Measurements from ENCODE around the gene ADAMTS2.

ADAMTS2 gene

DNA sequence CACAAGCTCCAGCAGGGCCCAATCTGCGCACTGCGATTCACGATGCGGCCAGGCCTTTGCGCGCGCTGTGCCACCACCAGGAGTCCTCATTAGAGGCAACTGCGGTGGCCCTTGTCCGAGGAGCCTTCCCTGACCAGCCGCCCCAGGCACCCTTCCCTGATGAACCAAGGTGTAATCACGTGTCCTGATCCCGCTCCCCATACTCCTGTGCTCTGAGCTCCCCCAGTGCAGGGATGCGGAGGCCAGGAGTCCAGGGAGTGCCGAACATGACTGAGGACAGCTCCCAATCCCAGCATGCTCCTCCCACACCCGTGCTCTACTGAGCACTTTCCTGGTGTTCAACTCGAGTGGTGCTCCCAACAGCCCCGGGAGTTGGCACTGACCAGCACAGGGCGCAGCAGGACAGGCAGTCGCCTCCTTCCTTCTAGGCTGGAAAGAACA is 150.3 kb downstream of the ADAMTS2 start:
- DNase-seq (ENCODE audit: low read depth in 2 of 2) = no peak

DNA sequence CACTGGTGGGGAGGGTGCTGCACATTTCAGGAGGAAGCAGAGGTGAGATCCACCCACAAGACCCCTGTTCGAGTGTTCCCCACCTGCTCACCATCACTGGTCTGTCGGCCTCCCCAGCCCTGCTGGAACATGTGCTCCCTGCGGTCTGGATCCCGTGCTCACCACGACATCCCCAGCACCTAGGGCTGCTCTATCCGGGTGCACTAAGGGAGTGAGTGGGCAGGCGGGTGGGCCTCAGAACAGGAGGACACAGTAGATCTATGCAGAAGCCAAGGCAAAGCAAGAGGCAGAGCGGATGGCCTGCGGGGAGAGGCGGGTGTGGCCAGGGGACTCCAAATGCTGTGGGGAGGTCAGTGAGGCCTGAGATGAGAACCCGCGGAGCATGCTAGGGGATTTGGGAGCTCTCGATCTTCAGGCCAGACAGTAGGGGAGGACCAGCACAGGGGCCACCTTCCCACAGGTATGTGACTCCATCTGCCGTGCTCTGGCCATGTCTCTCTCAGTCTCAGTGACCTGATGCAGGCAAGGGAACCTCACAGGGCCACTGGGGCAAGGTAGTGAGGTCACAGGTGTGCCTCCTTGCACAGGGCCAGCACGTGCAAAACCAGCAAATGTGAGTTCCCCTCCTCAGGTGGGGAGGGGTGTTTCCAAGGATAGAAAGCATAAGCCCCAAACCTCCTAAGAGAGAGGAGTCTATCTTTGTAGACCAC is 150.9 kb downstream of the ADAMTS2 start:
- no peak for DNase-seq (ENCODE audit: low read depth in 2 of 2)

DNA sequence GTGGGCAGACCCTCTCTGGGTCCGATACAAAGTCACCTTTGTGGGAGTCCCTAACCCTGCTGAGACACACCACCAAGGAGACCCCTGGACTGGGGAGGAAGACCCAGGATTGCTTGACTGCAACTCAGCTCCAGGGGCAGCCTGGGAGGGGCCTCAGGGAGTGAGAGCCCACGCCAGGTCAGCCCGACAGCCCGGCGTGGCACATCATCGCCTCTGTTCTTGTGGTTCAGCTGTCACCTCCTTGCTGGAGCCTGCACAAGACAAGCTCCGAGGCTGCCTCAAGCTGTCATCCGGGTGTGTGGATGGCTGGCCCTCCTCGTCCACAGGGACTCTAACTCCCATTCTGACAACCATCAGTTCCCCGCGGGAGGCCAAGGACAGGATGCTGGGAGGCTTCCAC is 151.5 kb downstream of the ADAMTS2 start:
- DNase-seq (ENCODE audit: low read depth in 2 of 2) = no peak

DNA sequence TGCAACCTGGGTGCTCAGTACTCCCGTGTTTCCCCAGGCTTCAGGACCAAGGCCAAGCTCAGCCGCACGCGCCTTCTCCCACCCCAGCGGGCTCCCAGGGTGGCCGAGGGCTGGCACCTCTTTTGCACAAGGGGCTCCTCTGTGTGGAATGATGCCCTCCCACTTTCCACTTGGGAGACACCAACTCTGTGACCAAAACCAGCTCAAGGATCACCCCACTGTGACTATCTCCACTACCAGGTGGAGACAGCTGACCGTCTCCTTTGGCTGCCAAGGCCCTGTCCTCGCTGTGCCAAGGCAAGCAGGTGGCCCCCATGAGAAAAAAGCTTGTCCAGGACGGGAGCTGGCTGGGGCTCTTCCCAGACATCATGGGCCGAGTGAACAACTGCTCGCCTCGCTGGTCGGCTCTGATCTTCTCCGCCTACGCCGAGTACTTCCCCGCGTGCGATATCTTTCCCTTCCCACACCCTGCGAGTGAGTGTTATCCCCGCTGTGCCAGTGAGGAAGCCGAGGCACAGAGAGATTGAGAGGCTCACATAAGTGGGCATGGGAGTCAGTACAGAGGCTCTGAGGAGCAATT is 152.3 kb downstream of the ADAMTS2 start:
- no peak for DNase-seq (ENCODE audit: low read depth in 2 of 2)

DNA sequence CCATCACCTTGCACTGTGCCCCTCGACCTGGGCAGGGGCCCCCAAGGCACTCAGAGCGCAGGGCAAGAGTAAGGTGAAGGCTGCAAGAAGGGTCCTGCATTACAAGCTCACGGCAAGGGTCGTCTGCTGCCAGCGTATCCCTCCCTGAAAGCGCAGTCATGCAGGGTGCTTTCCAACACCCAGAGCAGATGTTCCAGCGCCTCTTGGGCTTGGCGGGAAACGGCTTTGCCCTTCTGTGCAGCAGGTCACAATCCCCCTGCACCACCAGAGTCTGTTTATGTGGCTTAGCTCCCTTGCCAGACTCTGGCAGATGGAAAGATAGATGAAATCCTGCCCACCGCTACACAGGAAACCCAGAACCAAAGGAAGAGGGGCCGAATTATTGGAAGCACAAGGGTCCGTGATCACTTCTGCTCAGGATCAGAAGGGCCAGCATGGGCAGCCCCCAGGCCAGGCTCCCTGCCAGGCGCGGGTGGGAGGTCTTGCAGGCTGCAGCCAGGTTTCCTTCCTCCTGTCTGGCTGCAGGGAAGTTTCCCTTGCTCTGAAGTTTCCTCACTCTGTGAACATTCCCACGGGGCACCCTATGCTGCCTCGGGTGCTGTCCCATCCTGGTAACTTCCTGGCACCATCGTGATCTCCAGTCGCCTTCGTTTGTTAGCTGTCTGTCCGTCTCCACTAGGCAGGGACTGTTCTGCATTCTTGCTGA is 152.9 kb downstream of the ADAMTS2 start:
- no peak for DNase-seq (ENCODE audit: low read depth in 2 of 2)

DNA sequence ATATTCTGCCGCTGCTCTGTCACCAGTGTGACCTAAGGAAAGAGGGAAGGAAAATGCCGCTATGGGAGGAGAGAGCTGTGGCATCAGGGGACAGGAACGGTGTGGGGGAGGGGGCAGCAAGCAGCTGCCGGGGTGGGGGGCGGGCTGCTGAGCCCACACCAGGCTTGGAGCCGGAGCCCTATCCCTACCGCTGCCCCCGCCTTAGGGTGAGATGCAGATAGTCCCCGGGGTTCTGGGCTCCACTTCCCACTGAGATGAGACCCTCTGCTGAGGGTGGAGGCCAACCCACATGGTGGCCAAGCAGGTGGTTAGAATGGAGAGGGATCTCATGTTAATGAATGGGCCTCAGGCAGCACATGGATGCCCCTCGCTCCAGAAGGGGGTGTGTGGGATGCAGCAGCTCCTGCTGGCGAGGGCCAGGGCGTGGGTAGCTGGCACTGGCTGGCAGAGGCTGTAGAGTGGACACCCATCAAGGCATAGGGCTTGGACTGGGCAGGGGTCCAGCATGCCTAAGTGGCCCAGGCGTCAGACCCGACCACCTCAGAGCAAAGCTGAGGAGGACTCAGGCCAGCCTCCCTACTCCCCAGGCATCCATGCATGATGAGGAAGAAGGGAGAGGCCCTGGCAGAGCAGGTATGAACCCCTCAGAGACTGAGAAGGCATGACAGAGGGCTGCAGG is 153.6 kb downstream of the ADAMTS2 start:
- no peak for DNase-seq (ENCODE audit: low read depth in 2 of 2)

DNA sequence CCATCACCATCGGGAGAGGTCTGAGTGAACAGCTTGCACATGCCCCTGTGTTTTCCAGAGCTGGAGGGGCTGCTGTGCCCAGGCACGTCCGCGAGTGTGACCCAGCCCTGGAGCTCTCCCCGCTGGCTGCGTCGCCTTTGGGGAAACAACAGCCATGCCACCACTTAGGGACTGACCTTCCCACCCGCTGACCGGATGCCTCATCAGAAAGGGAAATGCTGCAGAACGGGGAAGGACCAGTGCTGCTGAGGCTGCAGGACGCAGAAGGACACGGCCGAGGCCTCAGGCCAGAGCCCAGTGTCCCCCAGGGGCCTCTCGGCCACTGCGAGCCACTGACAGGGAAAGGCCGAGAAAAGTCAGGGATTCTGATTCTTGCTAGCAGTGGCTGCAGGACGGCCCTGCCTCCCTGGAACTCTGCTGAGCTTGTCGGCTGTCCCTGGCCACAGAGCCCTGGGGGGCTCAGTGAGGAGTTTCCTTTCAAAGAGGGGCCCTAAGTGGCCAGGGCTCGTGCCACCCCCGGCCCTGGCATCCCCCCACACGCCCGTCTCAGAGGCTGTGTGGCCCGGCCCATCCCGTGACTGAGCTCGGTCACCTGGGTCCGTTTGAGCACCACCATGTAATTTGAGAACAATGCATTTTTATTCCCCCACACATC is 154.3 kb downstream of the ADAMTS2 start:
- no peak for DNase-seq (ENCODE audit: low read depth in 2 of 2)

DNA sequence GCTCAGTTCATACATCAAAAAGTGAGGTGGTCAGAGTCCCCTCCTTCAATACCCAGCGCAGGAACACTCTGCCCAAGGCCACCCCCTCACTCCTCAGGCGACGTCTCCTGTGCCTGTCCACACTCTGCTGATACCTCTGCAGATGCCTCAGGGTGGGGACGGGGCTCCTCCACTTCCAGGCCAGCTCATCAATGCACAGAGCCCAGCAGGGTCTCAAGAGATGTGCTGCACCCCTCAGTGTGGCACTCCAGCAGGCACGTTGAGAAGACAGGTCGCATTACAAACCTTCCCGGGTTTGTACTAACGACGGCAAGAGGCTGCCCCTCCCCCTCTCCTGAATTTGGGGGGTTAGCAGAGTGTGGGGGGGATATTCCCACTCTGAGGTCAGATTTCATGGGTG is 156.6 kb downstream of the ADAMTS2 start:
- DNase-seq (ENCODE audit: low read depth in 2 of 2) = no peak

DNA sequence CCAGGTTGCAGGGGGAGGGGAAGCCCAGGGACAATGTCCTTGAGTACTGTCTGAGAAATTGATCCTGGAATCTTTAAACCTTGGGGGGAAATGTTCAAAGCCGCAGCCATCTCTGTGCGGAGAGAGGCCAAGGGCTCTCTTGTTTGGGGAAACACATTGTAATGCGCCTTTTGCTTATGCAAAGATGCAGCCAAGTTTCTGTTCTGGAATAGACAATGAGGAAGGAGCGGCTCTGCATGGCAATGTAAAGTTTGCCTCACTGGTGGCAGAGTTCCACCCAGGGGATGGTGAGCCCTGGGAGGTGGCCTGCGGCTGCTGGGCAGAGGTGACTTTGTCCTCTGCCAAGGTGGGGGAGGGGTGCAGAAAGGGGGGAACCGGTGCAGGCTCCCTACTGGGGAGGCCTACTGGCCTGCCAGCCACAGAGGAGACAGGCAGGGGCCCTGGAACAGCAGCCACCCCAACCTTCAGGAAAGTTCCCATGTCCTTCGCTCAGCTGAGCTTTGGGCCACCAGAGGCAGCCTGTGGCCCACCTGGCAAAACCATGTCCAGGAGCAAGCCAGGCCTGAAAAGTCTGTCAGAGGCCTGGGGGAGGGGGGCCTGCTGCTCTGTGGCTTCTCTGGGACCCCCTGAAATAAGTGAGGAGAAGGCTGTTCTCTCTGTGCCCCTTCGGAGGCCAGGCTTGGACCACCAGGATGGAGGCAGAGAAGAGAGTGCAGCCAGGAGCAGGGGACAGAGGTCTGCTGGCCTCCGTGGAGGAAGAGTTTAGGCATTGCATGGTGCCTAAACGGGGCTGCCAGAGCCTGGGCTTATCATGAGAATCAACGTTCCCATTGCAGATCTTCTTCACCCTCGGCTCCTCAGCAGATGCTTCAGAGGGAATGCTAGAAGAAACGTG is 157.3 kb downstream of the ADAMTS2 start:
- no peak for DNase-seq (ENCODE audit: low read depth in 2 of 2)

DNA sequence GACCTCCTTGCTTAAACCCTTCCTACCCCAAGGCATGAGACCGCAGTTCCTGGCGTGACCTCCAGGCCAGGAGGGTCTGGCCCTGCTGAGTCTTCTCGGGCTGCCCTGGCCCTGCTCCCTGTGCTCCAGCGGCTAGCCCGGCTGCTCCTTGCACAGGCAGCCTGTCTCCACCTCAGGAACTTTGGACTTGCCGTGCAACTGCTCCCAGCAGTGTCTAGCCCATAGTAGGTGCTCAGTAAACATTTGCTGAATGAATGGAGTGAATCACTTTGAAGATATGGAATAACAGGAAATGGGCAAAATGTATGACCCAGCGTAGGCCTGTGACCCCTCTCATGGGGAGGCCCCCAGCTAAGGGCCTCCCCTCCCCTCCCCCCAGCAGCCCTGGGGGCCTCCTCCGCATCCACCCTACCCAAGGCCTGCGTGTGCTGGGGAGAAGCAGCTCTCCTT is 158.0 kb downstream of the ADAMTS2 start:
- no peak for DNase-seq (ENCODE audit: low read depth in 2 of 2)

DNA sequence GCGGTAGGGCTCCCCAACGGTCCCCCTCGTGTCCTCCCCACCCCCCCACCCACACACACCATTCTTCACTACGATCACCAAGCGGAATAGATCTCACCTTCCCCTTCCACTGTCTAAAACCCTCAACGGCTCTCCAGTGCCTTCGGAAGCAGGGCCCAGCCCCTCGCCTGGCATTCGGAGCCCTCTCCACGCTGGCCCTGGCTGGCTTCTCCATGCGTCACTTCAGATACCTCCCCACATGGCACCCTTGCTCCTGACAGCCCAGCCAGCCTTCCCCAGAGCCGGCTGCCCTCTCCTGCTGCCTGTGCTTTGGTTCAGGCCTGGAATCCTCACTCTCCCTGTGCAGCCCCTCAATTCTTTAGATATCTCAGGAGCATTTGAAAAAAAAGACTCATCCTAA is 158.5 kb downstream of the ADAMTS2 start:
- no peak for DNase-seq (ENCODE audit: low read depth in 2 of 2)

DNA sequence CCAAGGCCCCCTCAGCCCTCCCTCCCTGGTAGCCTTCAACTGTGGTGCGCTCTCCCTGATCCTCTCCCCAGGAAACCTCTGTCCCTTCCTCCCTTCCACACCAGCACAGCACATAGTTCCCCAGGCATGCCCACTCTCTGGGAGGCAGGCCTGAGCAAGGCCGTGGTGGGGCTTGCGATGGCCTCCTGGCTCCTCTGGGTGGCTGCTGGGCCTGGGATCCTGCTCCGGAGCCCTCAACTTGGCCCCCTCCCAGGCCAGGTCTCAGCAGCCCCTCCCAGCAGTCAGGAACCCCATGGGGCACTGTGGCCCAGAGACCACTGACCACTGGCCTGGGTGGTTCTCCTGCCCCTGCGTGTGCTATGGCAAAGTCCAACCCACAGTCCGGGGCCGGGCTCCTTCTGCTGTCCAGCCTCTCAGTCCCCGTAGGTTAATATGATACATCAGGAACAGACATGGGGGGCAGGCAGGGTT is 159.3 kb downstream of the ADAMTS2 start:
- DNase-seq (ENCODE audit: low read depth in 2 of 2) = no peak

DNA sequence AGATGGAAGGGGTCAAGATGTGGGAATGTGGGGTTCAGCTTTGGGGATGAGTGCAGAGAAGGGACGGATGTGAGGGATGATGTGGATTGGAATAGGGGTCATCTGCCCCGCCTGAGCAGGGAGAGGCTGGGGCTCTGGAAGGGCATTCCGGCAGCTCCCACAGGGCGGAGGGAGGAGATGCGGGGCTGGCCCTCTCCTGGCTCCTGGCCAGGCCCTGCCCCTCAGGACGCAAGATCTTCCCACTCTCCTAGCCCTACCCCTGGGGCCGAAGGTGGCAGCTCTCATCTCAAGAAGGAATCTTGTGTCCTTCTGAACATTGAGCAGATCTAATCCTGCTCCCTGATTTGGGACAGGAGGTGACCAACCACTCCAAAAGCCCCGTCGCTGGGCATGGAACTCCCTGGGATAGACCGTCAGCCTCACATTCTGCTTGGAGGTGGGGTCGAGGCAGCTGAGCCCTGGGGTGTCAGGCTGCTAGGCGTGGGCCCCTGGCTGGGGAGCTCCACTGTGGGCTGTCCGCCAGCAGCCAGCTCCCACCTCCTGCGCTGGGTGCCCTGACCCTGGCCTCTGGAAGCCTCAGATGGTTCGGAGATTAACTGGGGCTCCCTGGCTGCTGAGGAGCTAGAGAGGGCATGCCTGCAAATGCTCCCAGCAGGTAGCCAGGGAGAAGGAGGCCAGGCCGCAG is 159.9 kb downstream of the ADAMTS2 start:
- DNase-seq (ENCODE audit: low read depth in 2 of 2) = no peak

DNA sequence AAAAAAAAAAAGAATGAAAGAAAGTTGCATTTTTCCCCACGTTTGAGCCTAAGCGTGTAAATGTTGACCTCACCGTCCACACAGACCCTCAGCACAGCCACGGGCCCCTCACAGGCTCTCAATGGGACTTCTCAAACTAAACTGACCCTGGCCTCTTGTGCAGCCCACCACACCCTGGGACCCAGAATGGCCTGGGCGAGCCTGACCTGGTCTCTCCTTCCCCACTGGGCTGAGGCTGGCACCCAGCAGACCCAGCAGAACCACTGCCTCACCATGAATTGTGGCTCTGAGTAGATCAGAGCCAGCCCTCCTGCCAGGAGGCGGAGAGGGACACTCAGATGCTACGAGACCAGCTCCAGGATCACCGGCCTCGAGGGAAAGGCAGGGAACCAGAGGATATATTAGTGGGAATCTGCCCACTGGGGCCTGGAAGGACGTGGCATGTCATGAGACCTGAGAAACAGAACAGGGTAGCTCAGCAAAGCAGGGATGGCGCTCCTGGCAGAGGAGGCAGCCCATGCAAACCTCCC is 160.7 kb downstream of the ADAMTS2 start:
- DNase-seq (ENCODE audit: low read depth in 2 of 2) = no peak

DNA sequence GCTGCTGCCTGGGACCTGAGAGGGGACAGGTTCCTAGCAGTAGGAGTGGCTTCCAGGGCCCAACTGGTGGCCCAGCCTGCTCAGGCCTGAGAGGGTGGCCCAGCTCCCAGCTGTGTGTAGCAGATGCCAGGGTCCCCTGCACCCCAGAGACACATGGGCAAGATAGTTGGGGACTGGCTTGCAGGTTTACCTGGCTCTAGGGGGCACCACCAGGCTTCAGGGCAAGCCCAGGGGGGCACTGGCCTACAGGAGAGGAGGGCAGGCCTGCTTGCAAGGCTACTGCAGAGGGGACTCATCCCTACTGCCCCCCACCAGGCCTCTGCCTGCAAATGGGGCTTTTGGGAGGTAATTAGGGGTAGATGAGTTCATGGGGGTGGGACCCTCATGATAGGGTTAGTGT is 161.8 kb downstream of the ADAMTS2 start:
- no peak for DNase-seq (ENCODE audit: low read depth in 2 of 2)

DNA sequence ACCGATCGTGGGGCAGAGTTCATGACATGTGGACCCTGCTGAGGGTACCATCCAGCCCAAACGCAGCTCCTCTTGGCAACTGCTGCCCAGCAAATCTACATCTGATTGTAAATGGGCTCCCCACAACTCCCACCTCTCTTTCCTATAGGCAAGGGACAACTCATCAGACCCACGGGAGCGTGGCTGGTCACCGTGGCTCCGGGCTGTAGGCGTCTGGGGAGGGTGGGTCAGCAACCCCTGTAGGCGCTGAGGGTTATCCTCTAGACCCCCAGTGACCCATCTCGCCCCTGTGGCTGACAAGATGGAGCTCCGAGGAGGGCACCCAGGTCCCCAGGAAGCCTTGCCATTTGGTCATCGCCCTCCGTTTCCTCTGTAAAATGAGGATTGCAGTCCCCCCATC is 162.7 kb downstream of the ADAMTS2 start:
- no peak for DNase-seq (ENCODE audit: low read depth in 2 of 2)

DNA sequence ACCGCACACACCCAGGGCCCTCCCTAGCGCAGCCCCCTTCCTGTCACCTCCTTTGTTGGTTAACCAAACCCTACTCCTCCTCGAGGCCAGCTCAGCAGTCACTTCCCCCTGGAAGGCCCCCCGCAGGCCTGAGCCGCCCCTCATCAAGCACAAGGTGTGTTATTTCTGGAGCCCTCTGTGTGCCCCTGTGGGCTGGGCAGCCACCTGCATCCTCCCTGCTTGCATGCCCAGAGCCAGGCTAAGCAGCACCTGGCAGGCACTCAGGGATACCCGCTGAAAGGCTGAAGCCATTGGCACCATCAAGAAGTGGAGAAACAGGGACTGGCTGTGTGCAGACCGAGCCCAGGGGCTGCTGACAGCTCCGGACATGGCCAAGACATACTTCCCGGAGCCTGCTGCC is 163.3 kb downstream of the ADAMTS2 start:
- no peak for DNase-seq (ENCODE audit: low read depth in 2 of 2)

DNA sequence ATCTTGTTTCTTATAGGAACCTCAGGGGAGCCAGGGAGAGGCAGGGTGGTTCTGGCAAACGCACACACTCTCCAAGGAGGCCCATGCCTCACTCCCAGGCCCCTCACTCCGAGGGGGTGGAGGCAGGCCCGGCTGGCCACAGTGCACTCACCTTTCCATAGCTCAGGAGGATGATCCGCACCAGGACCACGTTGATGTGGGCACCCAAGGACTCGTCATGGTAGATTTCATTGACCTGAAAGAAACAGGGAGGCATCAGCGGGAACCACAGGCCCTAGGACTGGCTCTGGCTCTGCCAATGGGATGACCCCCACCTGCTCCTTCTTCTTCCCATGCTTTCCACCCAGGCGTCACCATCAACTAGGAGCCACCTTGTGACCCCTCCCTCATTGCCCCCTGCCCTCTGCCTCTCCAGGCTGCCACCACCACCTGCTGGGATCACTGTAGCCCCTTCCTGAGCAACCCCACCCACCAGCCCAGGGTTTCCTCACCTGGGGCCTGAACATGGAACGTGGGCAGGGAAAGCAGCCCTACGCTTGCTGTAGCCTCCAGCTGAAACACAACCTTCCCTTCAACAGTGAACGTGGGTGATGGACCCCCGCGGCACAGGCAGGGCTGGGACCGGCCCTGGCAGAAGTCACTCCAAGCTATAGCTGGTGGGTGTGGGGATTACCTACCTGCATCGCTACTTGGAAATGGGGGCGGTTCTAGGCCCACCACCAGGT is 164.2 kb downstream of the ADAMTS2 start:
- DNase-seq (ENCODE audit: low read depth in 2 of 2) = no peak

DNA sequence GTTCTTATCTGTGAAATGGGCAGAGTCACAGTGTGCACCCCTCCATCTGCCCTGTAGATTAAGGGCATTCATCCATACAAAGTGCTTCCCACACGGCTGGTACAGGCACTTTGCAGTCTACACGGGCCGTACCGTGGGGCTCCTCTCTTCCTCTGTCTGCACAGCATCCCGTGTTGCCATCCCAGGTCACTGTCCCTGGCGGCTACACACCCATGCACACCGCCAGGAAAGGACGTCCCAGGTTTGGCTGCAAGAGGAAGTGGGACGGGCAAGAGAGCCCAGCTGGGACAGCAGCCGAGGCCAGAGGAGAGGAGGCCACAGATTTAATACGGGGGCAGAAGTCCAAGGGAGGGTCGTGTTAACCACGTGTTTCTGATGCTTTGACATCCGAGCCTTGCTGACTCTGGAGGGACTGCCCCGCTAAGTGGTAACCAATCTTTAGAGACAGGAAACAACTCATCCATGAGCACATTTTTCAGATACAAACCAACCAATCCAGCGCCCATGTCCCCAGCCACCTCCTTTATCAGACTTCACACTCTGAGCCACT is 165.1 kb downstream of the ADAMTS2 start:
- DNase-seq (ENCODE audit: low read depth in 2 of 2) = no peak
